ENCODE data around the gene SDCCAG8.

Gene SDCCAG8

GRCh38 chr1:243471754-243472745 is 216.2 kb downstream of the SDCCAG8 start:
- H3K4me1 Mint-ChIP-seq = peaks cover 24% of the 10 kb centered on the region
- H3K27ac Mint-ChIP-seq = no peak overlapping the region
- peaks cover 3% of the 10 kb centered on the region for H3K9me3 Mint-ChIP-seq
- ATAC-seq = peak; percentile 82
- H3K27me3 Mint-ChIP-seq = no peaks in the 10 kb centered on the region
- H3K4me3 Mint-ChIP-seq = no peak overlapping the region
- peaks cover 42% of the 10 kb centered on the region for H3K36me3 Mint-ChIP-seq

- no peaks in the 10 kb centered on the region for H3K27me3 Mint-ChIP-seq
- H3K27ac Mint-ChIP-seq = no peak overlapping the region
- no peak for ATAC-seq
- no peak overlapping the region for H3K4me3 Mint-ChIP-seq
- peaks cover 24% of the 10 kb centered on the region for H3K4me1 Mint-ChIP-seq
- H3K36me3 Mint-ChIP-seq = peaks cover 46% of the 10 kb centered on the region
- peaks cover 3% of the 10 kb centered on the region for H3K9me3 Mint-ChIP-seq
These were observed 217.6 kb downstream of the SDCCAG8 start for GRCh38 chr1:243473227-243474135.

- Mint-ChIP-seq H3K4me3 (no peak overlapping the region), H3K27ac (no peak overlapping the region), H3K36me3 (peaks cover 46% of the 10 kb centered on the region), H3K9me3 (peaks cover 3% of the 10 kb centered on the region), H3K27me3 (no peaks in the 10 kb centered on the region), H3K4me1 (peaks cover 24% of the 10 kb centered on the region)
- no peak for ATAC-seq
These were observed 218.5 kb downstream of the SDCCAG8 start for GRCh38 chr1:243474136-243474881.

- Mint-ChIP-seq H3K27ac (no peak overlapping the region), H3K9me3 (peaks cover 3% of the 10 kb centered on the region), H3K36me3 (peaks cover 45% of the 10 kb centered on the region), H3K4me1 (peaks cover 24% of the 10 kb centered on the region), H3K27me3 (no peaks in the 10 kb centered on the region), H3K4me3 (no peak overlapping the region)
- ATAC-seq = no peak
These were observed 219.1 kb downstream of the SDCCAG8 start for GRCh38 chr1:243474906-243475305.

- Mint-ChIP-seq H3K27ac (no peak overlapping the region), H3K36me3 (peaks cover 39% of the 10 kb centered on the region), H3K9me3 (peaks cover 6% of the 10 kb centered on the region), H3K4me1 (peaks cover 25% of the 10 kb centered on the region), H3K27me3 (no peaks in the 10 kb centered on the region), H3K4me3 (no peak overlapping the region)
- ATAC-seq = no peak
These were observed 220.1 kb downstream of the SDCCAG8 start for GRCh38 chr1:243475966-243476365.

GRCh38 chr1:243477731-243478290 is 222.0 kb downstream of the SDCCAG8 start:
- no peaks in the 10 kb centered on the region for H3K27me3 Mint-ChIP-seq
- peaks cover 29% of the 10 kb centered on the region for H3K4me1 Mint-ChIP-seq
- H3K27ac Mint-ChIP-seq = no peak overlapping the region
- no peak overlapping the region for H3K4me3 Mint-ChIP-seq
- peaks cover 6% of the 10 kb centered on the region for H3K9me3 Mint-ChIP-seq
- ATAC-seq = no peak
- peaks cover 38% of the 10 kb centered on the region for H3K36me3 Mint-ChIP-seq

GRCh38 chr1:243481101-243481500 is 225.3 kb downstream of the SDCCAG8 start:
- peaks cover 23% of the 10 kb centered on the region for H3K36me3 Mint-ChIP-seq
- peaks cover 23% of the 10 kb centered on the region for H3K4me1 Mint-ChIP-seq
- no peak overlapping the region for H3K27ac Mint-ChIP-seq
- peaks cover 6% of the 10 kb centered on the region for H3K9me3 Mint-ChIP-seq
- no peaks in the 10 kb centered on the region for H3K27me3 Mint-ChIP-seq
- no peak for ATAC-seq
- no peak overlapping the region for H3K4me3 Mint-ChIP-seq

- Mint-ChIP-seq H3K27me3 (no peaks in the 10 kb centered on the region), H3K9me3 (peaks cover 3% of the 10 kb centered on the region), H3K36me3 (peaks cover 20% of the 10 kb centered on the region), H3K27ac (peak overlapping the region; percentile 9), H3K4me1 (peaks cover 23% of the 10 kb centered on the region), H3K4me3 (peak overlapping the region; percentile 50)
- no peak for ATAC-seq
These were observed 226.5 kb downstream of the SDCCAG8 start for GRCh38 chr1:243482141-243483022.

- Mint-ChIP-seq H3K9me3 (peaks cover 3% of the 10 kb centered on the region), H3K27ac (peak overlapping the region; percentile 64), H3K4me1 (peaks cover 23% of the 10 kb centered on the region), H3K4me3 (peak overlapping the region; percentile 50), H3K36me3 (peaks cover 17% of the 10 kb centered on the region), H3K27me3 (no peaks in the 10 kb centered on the region)
- peak; percentile 35 for ATAC-seq
These were observed 227.4 kb downstream of the SDCCAG8 start for GRCh38 chr1:243483071-243483771.

- Mint-ChIP-seq H3K36me3 (peaks cover 19% of the 10 kb centered on the region), H3K4me3 (peak overlapping the region; percentile 50), H3K27ac (peak overlapping the region; percentile 64), H3K27me3 (no peaks in the 10 kb centered on the region), H3K4me1 (peaks cover 23% of the 10 kb centered on the region), H3K9me3 (peaks cover 3% of the 10 kb centered on the region)
- ATAC-seq = no peak
These were observed 228.1 kb downstream of the SDCCAG8 start for GRCh38 chr1:243483952-243484351.

GRCh38 chr1:243487036-243487648 is 231.3 kb downstream of the SDCCAG8 start:
- H3K36me3 Mint-ChIP-seq = peaks cover 21% of the 10 kb centered on the region
- H3K27me3 Mint-ChIP-seq = no peaks in the 10 kb centered on the region
- no peaks in the 10 kb centered on the region for H3K9me3 Mint-ChIP-seq
- no peak for ATAC-seq
- H3K4me1 Mint-ChIP-seq = peaks cover 9% of the 10 kb centered on the region
- no peak overlapping the region for H3K27ac Mint-ChIP-seq
- H3K4me3 Mint-ChIP-seq = no peak overlapping the region

- H3K4me3 Mint-ChIP-seq = no peak overlapping the region
- no peaks in the 10 kb centered on the region for H3K27me3 Mint-ChIP-seq
- no peak overlapping the region for H3K27ac Mint-ChIP-seq
- H3K9me3 Mint-ChIP-seq = no peaks in the 10 kb centered on the region
- H3K4me1 Mint-ChIP-seq = peaks cover 3% of the 10 kb centered on the region
- no peak for ATAC-seq
- peaks cover 21% of the 10 kb centered on the region for H3K36me3 Mint-ChIP-seq
These were observed 231.9 kb downstream of the SDCCAG8 start for GRCh38 chr1:243487649-243488227.

Measured in stimulated activated memory B cell treated with anti-CD40 and anti-IgM and Interleukin-4, amounts not matched to agents 10 μg/mL and 1 μg/mL and 100 μg/mL, for 72 hours (primary cell).